Measurements from ENCODE around the gene MTR.

Gene MTR

DNA sequence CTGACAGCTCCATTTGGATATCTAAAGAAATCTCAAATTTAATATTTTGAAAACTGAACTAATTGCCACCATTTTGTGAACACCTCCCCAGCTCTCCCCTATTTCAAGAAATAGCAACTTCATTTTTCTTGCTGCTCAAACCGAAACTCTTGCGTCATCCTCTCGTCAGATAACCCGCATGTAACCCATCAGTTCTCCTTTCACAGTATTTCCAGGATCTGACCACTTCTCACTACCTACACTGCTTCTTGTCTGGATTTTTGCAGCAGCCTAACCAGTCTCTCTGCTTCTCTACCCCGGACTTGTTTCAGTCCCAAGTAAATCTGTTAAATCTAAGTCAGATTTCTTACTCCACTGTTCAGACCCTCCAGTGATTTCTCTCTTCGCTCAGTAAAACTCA lies 75.6 kb downstream of the MTR start:
- DNase-seq (ENCODE audit: low read depth): no peak

DNA sequence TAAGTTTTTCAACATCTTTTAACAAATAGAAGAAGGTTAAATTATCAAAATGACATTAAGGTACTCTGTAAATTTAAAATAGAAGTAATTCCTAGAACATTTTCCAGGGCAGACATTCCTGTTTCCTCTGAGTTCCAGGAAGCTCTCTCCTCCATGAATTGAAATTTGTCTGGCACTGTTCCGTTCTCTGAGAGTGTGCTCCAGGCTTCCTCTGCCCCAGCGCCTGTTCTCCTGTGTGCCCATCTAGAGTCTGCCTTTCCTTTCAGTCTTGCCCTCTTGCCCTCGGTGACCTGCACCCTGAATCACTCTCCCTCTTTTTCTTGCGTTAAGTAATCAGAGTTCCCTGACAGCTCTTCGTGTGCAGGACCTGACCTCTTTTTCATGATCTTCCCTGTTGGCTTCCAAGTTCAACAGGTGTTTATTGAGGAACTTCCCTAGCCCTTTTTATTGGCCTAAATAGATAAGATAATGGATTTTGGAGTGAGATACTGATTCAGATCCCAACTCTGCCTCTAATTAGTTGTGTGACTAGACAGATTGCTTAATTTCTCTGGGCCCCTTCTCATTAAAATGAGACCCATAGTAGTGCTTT lies 77.1 kb downstream of the MTR start:
- DNase-seq (ENCODE audit: low read depth): no peak
- TF ChIP-seq, protein P1, sequence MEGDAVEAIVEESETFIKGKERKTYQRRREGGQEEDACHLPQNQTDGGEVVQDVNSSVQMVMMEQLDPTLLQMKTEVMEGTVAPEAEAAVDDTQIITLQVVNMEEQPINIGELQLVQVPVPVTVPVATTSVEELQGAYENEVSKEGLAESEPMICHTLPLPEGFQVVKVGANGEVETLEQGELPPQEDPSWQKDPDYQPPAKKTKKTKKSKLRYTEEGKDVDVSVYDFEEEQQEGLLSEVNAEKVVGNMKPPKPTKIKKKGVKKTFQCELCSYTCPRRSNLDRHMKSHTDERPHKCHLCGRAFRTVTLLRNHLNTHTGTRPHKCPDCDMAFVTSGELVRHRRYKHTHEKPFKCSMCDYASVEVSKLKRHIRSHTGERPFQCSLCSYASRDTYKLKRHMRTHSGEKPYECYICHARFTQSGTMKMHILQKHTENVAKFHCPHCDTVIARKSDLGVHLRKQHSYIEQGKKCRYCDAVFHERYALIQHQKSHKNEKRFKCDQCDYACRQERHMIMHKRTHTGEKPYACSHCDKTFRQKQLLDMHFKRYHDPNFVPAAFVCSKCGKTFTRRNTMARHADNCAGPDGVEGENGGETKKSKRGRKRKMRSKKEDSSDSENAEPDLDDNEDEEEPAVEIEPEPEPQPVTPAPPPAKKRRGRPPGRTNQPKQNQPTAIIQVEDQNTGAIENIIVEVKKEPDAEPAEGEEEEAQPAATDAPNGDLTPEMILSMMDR (conservative IDR thresholded peaks at IDR 0.05; ENCODE audit: control insufficient read depth, insufficient read depth, low read depth, low read length): no peak
- no peak overlapping the region for H3K4me3 ChIP-seq (ENCODE audit: control insufficient read depth, low read depth, low read length)

More for the DNA sequence above, 75.6 kb downstream of the MTR start:
- no peak overlapping the region for H3K4me3 ChIP-seq (ENCODE audit: control insufficient read depth, low read depth, low read length)
- TF ChIP-seq, protein P1 (conservative IDR thresholded peaks at IDR 0.05; ENCODE audit: control insufficient read depth, insufficient read depth, low read depth, low read length): no peak

DNA sequence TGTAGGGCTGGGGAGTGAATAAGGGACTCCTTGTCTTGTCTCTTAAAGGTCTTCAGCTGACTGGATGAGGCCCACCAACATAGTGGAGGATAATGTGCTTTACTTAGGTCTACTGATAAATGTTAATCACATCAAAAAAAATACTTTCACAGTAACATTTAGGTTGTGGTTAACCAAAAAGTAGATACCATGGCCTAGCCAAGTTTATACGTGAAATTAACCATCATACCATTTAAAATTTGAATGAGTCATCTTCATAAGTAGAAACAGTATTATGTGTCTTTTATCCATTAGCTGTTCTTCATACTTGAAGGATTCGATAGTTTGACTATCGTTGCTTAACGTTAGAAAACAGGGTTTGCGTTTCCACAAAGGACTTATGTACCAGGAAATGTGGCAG lies 80.9 kb downstream of the MTR start:
- no peak overlapping the region for H3K4me3 ChIP-seq (ENCODE audit: control insufficient read depth, low read depth, low read length)
- TF ChIP-seq, protein P1 (conservative IDR thresholded peaks at IDR 0.05; ENCODE audit: control insufficient read depth, insufficient read depth, low read depth, low read length): no peak
- peak; percentile 22 for DNase-seq (ENCODE audit: low read depth)

DNA sequence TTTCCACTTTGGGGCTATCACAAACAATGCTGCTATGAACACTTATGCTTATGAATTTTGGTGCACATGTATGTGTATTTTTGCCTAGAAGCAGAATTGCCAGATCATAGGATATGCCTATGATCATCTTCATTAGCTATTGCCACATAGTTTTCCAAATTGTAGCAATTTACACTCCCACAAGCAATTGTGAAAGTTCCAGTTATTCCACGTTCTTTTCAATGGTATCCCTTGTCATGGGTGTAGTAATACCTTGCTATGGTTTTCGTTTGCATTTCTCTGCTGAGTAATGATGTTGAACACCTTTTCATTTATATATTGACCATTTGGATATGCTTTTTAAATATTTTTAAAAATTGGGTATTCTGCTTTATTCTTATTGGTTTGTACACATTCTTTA lies 82.6 kb downstream of the MTR start:
- H3K4me3 ChIP-seq (ENCODE audit: control insufficient read depth, low read depth, low read length): no peak overlapping the region
- DNase-seq (ENCODE audit: low read depth): no peak
- TF ChIP-seq, protein P1 (conservative IDR thresholded peaks at IDR 0.05; ENCODE audit: control insufficient read depth, insufficient read depth, low read depth, low read length): no peak

DNA sequence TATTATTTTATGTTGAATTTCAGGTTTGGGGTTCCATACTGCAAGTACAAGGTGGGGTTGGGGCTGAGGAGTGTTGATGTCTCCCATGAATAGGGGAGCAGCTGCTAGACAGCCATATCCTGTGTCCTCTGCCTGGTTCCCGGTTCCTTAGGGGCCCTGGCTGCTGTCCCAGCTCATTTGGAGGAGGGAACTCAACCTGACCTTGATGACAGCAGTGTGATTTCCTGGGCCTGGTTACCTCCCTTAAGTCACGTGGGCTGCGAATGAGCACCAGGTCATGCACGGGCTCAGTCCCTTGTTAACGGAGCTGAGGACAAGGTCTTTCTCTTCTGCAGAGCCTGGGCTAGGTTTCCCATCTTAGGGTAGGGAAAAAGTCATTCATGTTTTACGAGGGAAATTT lies 85.1 kb downstream of the MTR start:
- DNase-seq (ENCODE audit: low read depth): no peak
- TF ChIP-seq, protein P1 (conservative IDR thresholded peaks at IDR 0.05; ENCODE audit: control insufficient read depth, insufficient read depth, low read depth, low read length): no peak

DNA sequence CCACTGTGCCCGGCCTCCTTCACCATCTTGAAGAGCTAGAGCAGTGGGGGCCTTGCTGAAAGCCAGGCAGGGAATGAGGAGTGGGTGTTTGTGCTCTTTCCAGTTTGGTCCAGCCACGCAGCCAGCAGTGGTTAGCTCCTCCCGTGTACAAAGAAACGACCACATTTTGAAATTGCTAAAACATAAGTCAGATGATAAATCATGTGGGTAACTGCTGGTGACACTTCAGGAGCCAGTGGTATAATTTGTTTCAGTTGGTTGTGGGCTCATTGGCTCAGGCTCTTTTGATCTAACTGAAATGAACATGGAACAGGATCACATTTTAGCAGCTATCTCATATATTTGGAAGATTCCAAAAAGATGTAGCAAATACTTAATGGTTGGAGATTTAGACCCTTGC lies 87.6 kb downstream of the MTR start:
- peak; percentile 19 for DNase-seq (ENCODE audit: low read depth)

More for the DNA sequence above, 85.1 kb downstream of the MTR start:
- H3K4me3 ChIP-seq (ENCODE audit: control insufficient read depth, low read depth, low read length): no peak overlapping the region

More for the DNA sequence above, 87.6 kb downstream of the MTR start:
- TF ChIP-seq, protein P1 (conservative IDR thresholded peaks at IDR 0.05; ENCODE audit: control insufficient read depth, insufficient read depth, low read depth, low read length): no peak
- H3K4me3 ChIP-seq (ENCODE audit: control insufficient read depth, low read depth, low read length): no peak overlapping the region

Data from fibroblast of mammary gland (primary cell).